NCI-H2227 (cell line): ENCODE measurements around the gene ATP5F1D.

Experiments
- DNase-seq: peaks from one replicate; lab custom pipeline; 2025; ENCODE audit not compliant: unreplicated experiment; lab: John Stamatoyannopoulos, UW

ATP5F1D gene

DNA sequence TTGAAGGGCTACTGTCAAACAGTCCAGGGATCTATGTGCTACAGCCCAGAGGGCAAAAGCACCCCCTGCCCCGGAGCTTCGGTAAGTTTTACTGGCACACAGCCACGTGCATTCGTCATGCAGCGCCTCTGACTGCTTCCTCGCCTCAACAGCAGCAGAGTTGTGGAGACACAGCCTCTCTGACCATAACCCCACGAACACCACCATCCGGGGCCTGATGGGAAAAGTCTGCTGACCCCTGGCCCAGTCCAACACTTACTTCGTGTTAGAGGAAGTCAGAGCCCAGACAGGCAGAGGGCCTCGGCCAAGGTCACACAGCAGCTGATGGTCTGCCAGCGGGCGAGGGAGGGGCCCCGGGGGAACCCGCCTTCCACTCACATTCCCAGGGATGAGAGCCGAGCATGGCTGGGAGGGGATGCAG is 8.9 kb upstream of the ATP5F1D start:
- DNase-seq: no peak

DNA sequence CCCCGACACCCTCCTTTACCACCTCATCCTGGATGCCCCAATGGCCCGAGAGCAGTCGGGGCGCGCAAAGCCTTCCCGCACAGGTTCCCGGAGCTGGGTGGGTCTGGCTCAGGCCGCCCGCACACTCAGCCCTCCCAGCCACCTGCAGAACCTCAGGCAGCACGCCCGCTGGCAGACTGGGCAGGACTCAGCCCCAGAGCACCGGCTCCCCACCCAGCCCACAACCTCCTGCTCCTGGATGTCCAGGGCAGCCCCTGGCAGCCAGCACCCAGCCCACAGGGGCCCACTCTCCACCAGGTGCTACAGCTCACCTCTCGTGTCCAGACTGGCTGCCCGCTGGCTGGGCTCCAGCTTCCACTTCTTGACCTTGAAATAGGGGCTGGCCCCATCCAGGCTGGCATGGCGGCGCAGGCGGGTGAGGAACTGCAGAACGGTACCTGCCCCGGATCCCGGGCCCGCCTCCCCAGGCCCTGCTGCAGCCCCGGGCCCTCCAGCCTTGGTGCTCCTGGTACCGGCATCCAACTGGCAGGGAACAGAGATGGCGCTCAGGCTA is 8.4 kb upstream of the ATP5F1D start:
- no peak for DNase-seq

DNA sequence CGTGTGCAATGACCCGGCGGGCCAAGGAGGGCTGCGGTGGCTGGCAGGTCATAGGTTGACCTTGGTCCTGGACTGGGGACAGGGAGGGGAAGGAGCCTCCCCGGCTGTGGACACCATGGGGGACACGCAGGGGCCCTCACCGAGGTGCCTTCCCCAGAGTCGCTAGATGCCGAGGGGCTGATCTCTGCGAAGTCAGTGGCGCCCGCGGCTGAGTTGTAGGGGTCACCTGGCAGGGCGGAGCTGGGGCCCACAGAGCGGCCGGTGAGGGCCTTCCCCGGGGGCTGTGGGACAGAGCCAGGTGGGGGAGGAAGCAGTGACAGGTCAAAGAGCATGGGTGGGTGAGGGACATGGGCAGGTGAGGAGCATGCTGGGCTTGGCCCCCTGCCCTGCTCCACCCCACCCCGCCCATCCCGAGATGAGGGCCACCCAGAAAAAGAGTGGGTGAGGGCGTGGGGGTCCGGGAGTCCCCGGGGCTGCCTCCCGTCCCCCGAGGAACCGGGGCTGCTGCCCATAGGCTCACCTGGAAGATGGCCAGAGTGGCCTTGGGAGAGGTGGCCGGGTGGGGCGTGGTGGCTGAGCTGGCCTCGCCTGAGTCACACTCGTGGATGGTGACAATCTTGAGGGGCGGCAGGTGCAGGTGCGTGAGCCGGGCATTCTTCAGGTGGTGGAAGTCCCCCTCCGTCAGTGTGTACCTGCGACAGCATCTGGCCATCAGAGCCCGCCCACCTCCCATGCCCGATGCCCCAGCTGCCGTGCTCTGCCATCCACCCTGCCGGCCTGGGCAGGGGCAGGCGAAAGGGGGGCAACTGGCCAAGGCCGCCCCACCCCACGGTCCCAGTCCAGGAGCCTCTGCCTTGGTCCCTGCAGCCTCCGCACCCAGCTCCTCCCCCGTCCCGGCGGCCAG is 7.2 kb upstream of the ATP5F1D start:
- no peak for DNase-seq

DNA sequence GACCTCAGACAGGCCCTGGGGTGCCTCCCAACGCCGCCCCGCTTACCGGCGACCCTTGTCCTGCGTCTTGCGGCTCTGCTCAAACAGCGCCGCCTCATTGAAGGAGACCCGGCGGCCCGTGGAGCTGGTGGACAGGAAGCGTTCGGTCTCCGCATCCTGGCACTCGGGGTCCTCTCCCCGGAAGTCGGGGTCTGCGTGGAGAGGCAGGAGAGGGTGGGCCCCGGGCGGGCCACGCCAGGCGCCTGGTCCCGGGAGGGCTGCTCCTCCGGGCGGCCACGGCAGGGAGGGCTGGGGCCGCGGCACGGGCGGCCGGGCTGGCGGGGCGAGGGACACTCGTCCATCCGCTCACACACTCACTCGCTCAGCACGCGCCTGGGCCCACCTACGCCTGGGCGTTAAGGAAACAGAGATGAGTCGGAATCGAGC is 6.6 kb upstream of the ATP5F1D start:
- DNase-seq: no peak

DNA sequence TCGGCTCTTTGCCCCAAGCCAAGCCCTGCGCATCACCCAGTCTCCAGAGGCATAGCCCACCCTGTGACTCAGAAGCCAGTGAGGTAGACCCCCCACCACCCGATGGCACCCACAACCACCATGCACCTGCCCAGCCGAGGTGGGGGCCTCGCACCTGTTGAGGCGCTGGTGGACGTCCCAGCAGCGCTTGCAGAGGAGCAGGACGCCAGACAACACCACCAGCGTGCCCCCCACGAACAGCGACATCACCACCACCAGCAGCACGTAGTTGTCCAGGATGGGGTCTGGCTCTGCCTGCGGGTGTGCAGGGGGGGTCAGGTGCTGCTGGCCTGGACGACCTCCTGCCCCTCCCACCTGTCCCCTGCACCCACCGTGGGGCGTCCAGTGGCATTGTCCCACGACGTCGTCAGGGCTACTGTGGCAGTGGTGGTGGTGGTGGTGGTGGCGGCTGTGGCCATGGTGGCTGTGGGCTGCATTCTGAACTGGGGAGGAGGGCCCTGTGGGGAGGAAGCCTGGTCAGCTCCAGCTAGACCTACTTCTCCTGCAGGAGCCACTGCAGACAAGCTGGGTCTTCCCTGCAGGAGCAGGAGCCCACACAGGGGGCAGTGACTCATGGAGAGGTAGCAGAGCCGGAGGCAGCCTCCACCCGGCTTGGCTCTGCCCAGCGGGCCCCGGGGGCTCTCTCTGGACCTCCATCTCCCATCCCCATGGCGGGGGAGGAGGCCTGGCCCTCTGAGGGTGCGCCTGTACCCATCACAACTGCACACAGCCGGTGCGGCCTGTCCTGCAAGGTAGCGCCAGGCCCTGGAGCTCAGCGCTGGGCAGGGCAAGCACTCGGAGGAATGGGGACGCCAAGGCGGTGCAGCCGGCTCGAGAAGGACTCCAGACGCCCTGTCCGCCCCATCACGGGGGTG is 5.7 kb upstream of the ATP5F1D start:
- DNase-seq: no peak

DNA sequence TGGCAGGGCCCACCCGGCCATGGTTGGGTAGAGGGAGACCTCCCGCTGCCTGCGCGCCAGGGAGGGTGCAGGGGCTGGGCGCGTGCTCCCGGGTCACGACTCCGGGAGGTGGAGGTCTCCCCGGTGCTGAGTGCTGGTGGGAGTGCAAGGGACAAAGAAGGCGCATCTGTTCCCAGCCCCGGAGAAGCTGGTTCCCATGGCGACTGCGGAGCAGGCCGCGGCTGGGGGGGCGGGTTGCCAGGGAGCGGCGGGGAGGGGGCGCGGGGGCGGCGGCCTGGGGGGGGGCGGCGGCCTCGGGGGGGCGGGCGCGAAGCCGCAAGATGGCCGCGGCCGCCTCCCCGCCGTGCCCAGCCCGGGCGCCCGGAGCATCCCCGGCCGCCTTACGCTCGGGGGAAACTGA is 5.0 kb upstream of the ATP5F1D start:
- DNase-seq: peak; percentile 69

DNA sequence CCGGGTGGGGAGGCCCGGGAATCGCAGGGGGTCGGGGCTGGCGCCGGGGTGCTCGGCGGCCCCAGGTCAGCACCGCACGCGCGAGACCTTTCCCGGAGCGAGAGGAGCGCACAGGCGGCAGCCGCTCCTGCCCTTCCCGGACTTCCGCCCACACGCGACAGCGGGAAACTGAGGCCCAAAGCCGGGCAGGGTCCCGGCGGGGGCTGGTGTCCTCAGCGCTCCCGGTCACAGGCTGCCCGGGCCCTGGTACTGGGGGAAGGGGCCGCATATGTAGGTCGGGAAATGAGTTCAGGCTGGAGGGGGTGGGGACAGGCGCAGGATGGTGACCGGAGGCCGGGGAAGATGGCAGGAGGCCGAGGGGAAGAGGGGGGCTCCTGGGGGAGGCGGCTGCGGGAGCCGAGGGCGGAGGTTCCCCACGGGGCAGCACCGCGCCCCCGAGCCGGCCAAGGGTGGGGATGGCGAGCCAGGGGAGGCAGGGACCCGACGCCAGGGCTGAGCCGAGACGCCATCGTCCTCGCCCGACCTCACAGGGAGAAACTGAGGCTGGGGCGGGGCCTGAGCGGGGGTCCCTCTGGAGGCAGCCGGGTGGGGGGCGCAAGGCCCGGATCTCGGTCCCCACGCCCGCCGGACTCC is 4.4 kb upstream of the ATP5F1D start:
- DNase-seq: no peak

DNA sequence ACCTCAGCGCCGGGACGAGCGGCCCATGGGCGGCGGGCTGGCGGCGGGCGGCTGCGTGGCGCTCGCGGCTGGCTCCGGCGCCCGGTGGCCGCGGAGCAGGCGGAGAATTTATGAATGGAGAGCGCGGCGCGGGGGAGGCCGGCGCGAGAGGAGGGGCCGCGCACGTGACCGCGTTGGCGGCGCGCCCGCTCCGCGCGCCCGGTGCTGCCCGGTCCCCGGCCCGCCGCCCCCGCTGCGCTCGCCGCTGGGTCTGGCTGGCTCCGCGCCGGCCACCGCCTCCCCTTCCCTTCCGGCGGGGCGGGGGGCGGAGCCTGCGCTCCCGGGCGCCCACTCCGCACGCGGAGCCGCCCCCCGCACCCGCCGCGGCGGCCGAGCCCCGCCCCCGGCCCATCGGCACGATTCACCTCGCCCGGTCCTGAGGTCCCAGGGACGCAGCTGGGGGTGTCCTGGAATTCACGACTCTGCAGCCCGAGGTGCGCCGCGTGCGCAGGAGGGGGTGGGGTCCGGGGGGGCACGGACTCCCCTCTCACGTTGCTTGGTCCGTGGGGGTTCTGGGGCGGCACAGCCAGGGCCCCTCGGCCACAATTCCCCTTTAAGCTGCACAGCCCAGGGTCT is 3.7 kb upstream of the ATP5F1D start, which contains the start of gene CBARP:
Gene CBARP (minus strand): TSS at position 252 of the 615 bp plus-strand sequence. CDS start 1,905 bp downstream, outside the sequence.
- DNase-seq: peak; percentile 65

DNA sequence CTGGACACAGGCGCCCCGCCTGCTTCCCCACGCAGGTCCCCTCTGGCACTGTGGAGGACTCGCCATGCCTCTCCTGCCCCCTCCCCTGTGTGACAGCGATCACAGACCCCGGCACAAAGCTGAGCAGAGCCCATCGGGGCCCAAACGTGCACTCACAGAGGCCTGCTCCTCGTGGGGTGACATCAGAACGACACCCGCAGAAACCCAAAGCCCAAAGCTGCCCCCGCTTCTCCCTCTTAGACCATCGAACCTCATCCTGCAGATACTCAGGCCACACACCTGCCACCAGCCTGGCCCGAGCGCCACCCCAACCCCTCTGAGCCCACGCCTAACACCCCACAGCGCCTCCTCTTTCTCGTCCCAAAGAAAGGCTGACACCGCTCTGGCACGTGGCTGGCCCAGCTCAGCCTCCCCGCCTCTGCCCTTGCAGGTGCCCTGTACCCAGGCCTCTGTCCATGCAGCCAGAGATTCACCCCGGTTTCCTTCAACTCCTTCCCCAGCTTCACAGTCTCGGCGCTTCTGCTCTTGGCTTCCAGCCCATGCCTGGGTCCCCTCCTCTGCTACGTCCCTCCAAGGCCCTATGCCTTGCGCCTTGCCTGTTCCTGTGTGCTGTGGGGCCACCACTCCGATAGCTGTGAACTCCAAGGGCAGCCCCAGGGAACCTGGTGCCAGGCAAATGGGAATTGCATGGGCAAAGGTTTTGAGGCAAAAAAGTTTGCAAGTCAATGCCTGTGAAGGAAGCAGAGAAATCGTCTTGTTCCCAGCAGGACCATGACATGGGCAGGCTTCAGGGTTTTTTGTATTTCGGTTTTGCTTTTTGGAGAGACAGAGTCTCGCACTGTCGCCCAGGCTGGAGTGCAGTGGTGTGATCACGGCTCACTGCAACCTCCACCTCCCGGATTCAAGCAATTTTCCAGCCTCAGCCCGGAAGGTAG is 2.9 kb upstream of the ATP5F1D start:
- no peak for DNase-seq

DNA sequence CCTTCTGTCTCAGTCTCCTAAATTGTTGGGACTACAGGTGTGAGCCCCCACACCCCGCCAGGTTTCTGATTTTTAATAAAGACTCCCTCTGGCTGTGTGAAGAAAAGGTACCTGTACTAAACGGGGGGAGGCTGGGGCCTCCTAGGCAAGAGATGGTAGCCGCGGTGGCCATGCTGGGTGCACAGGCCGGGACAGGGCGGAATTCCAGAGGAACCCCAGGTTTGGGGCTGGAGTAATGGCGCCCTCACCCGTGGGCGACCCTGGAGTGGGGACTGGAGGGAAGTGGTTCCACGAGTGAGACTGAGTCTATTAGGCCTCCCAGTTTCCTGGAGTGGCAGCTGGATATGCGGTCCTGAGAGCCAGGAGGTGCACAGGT is 2.1 kb upstream of the ATP5F1D start:
- DNase-seq: no peak

DNA sequence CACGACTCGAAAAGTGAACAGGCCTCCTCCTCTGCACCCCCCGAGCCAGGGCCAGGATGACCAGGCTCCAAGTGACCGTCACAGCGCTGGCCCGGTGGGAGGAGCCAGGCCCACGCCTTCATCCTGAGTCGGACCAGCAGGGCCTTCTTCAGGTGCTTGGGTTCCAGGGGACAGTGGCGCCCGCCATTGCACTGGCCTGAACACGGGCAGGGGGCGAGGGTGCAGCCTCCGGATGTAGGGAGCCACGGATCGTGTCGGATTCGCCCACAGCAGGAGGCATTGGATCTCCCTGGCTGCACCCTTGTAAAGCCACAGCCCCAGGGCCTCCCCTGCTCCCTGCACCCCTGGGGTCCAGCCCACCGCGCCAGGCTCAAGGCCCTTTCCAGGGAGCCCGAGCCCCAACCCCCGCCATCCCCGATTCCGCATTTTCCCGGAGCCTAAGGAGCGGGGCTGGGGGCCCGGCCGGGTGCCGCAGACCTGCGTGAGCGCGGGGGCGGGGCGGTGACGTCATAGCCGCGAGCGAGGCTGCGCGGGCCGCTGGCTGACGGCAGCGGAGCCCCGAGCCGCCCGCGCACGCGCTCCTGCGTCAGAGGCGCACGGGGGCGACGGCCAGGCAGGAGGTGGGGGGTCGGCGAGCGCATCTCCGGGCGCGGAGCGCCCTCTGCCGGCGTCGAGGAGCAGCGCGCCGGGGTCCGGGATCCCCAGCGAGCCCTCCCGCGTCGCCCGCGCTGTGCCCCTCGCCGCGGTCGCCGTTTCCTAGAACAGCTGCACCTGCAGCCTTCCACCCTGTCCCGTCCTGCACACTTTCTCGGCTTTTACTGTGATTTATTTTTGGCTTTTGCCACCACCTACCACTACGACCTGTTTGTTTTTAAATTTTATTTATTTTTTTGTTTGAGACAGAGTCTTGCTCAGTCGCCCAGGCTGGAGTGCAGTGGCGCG is 1.5 kb upstream of the ATP5F1D start:
- DNase-seq: peak; percentile 95

DNA sequence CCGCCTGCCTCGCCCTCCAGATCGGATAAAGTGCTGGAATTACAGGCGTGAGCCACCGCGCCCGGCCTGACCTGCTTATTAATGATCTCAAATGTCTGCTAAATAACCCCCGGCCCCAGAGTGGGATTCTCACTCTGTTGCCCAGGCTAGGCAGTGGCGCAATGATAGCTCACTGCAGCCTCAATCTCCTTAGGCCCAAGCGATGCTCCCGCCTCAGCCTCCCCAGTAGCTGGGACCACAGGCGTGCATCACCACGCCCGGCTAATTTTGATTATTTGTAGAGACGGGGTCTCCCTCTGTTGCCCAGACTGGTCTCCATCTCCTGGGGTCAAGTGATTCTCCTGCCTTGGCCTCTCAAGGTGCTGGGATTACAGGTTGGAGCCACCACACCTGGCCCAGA is 626 bp upstream of the ATP5F1D start:
- DNase-seq: no peak

DNA sequence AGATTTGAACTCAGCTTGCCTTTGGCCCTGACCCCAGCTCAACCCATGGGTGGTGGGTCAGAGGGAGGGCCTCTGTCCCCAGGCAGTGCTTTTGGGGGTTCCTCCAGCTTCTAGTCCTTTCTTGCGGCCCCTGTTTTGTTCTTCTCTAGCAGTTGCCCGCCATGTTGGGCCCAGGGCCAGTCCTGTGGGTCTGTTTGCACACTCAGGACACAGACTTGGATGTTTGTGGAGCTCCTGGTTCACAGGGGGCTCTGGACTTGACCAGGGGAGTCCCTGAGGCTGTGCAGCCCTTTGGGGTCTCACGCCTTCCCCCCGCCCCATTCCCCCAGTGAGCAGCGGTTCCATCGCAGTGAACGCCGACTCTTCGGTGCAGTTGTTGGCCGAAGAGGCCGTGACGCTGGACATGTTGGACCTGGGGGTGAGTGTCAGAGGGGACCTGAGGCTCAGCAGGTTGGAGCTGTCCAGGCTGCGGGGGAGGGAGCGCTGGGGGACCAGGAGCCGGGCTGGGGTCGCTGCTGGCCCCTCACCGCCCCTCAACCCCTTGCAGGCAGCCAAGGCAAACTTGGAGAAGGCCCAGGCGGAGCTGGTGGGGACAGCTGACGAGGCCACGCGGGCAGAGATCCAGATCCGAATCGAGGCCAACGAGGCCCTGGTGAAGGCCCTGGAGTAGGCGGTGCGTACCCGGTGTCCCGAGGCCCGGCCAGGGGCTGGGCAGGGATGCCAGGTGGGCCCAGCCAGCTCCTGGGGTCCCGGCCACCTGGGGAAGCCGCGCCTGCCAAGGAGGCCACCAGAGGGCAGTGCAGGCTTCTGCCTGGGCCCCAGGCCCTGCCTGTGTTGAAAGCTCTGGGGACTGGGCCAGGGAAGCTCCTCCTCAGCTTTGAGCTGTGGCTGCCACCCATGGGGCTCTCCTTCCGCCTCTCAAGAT is 2.5 kb downstream of the ATP5F1D start:
- peak; percentile 77 for DNase-seq

DNA sequence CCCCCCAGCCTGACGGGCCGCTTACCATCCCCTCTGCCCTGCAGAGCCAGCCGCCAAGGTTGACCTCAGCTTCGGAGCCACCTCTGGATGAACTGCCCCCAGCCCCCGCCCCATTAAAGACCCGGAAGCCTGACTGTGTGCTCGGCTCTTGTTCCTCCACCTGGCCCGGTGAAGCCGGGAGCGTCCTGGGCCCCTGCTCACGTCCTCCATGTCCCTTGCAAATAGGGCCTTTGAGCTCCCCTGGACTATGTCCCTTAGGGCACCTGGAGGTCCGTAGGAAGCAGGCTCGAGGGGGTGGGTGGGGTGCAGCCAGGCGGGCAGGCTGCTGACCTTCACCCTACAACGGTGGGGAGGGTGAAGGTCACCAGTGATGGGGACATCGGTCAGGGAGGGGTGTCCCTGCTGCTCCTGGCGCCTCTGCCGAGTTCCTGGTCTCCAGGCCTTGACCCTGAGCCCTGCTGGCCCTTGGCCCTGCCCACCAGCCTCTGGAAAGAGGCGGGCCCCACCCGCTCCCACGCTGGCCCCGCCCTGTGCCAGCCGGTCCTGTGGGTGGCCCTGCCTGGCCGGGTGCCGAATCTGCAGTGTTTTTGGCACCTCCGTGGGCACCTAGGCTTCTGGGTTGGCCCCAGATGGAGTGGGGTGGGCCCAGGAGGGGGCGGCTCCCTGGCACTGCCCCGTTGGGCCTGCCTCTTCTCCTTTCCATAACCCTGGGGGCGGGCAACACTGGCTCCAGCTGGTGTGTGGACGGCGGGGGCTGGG is 3.3 kb downstream of the ATP5F1D start:
- no peak for DNase-seq

DNA sequence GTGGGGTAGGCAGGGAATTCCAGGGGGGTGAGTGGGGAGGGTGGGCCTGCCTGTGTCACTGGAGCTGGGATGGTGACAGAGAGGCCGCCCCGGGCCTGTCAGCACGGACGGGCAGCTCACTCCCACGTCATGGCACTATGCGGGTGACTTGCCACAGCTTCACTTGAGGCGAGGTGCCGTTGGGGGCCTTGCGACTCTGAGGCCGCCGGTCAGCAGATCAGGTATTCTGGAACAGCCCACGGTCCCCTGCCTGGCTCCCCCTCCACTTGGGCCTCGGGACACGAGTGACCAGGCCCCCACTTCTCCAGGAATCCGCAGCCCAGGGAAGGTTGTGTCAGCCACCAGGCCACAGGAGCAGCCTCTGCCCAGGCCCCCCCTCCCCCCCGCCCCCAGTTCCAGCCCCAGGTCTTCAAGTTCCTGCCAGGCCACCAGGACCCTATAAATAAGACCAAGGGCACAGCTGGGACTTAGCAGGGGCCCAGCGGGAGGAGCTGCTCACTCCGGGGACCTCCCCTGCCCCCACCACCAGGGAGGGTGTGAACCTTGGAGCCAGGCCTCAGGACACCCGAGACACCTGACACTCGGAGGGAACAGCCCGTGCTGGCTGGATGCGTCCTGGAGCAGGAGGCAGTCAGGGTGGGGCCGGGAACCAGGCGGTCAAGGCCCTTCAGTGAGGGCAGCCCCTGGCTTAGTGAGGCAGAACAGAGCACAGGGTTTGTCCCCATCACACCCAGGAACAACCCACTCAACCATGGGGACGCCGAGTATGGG is 4.1 kb downstream of the ATP5F1D start:
- no peak for DNase-seq
